GM12874 (cell line): Measurements from ENCODE around the gene ALDH1A2.

Experiments used
- CTCF ChIP-seq: IDR thresholded peaks from 2 replicates; pipeline ENCODE4 v1.5.1; 2011; ENCODE audit warnings: low read depth, mild to moderate bottlenecking, control low read depth, low read length, moderate library complexity; ENCODE audit not compliant: insufficient read depth

The ALDH1A2 gene

GRCh38 chr15:57957113-57957512, 108.4 kb downstream of the ALDH1A2 start:
- TF ChIP-seq CTCF: no peak

- TF ChIP-seq CTCF: no peak
Measured at GRCh38 chr15:57953874-57954273, 111.6 kb downstream of the ALDH1A2 start.

GRCh38 chr15:57951328-57951932, 114.1 kb downstream of the ALDH1A2 start:
- no peak for TF ChIP-seq CTCF

GRCh38 chr15:57950381-57950946, 115.0 kb downstream of the ALDH1A2 start:
- no peak for TF ChIP-seq CTCF

- TF ChIP-seq CTCF: no peak
Measured at GRCh38 chr15:57949374-57949943, 116.1 kb downstream of the ALDH1A2 start.

- no peak for TF ChIP-seq CTCF
Measured at GRCh38 chr15:57948351-57949289, 116.9 kb downstream of the ALDH1A2 start.

- no peak for TF ChIP-seq CTCF
Measured at GRCh38 chr15:57947781-57948180, 117.7 kb downstream of the ALDH1A2 start.
